Ascending aorta (tissue), 2 donors: ENCODE data around the gene P2RY6. TPM values are rescaled to one million over a fixed set of nuclear protein-coding genes. Genes with fewer than 3 reads are reported as not detected.

ENCODE experiments used
- DNase-seq, 2 donors: peaks; one replicate each; pipeline ENCODE4 v3.0.0-alpha.2; 2019; ENCODE audit warnings: low spot score in 2 of 2
- H3K27ac ChIP-seq, 2 donors: fragments of 200-600 bp; sonication (generic); one replicate each; pipeline ENCODE4 v1.5.1; 2016 to 2017; ENCODE audit warnings: mild to moderate bottlenecking in 1 of 2
- H3K27me3 ChIP-seq: fragments of 200-600 bp; sonication (generic); one replicate; pipeline ENCODE4 v1.5.1; 2017
- H3K36me3 ChIP-seq, 2 donors: fragments of 200-600 bp; sonication (generic); one replicate each; pipeline ENCODE4 v1.5.1; 2016
- H3K4me1 ChIP-seq, 2 donors: fragments of 200-600 bp; sonication (generic); one replicate each; pipeline ENCODE4 v1.5.1; 2016 to 2017; ENCODE audit warnings: mild to moderate bottlenecking in 1 of 2
- H3K4me3 ChIP-seq, 2 donors: fragments of 200-600 bp; sonication (generic); one replicate each; pipeline ENCODE4 v1.5.1; 2016 to 2017; ENCODE audit warnings: mild to moderate bottlenecking in 1 of 2
- H3K9me3 ChIP-seq, 2 donors: fragments of 200-600 bp; sonication (generic); one replicate each; pipeline ENCODE4 v1.5.1; 2016
- CTCF ChIP-seq, 3 experiments: fragments of 200-600 bp in 2 of 3; fragments of 450-650 bp in 1 of 3; sonication (generic) in 2 of 3; IDR thresholded peaks; one replicate each; pipeline ENCODE4 v1.5.1; 2016 to 2019; ENCODE audit warnings: antibody characterized with exemption in 3 of 3, mild to moderate bottlenecking in 1 of 3, moderate library complexity in 1 of 3
- intact Hi-C: fragments of 100-400 bp; cut with DNase I; formaldehyde crosslinking; loops from one replicate; pipeline ENCODE4 v1.15.1; 2023
- total RNA-seq: library from RNA; depleted of rRNA; stranded (reverse); fragments of >200 nt; gene quantifications from one replicate; pipeline ENCODE4 v1.1.0, GENCODE V29; 2016

The P2RY6 gene
- total RNA-seq, 1 donor from 2014 or later = 8.8 TPM

GRCh38 chr11:73290536-73290935, 18.4 kb downstream of the P2RY6 start:
- no peaks in the 10 kb centered on the region for H3K36me3 ChIP-seq
- no peak overlapping the region for H3K27ac ChIP-seq
- TF ChIP-seq CTCF (IDR thresholded peaks at IDR 0.05) = no peak
- intact Hi-C loops = no loop called here
- no peaks in the 10 kb centered on the region for H3K27me3 ChIP-seq
- H3K9me3 ChIP-seq = no peaks in the 10 kb centered on the region
- H3K4me1 ChIP-seq = peaks cover 0 to 15% of the 10 kb centered on the region in 2 donors
- H3K4me3 ChIP-seq = no peak overlapping the region
- no peak for DNase-seq

- no peak for DNase-seq
- Histone ChIP-seq H3K4me3 (no peak overlapping the region), H3K36me3 (no peaks in the 10 kb centered on the region), H3K27ac (no peak overlapping the region), H3K4me1 (peaks cover 0 to 15% of the 10 kb centered on the region in 2 donors), H3K9me3 (no peaks in the 10 kb centered on the region), H3K27me3 (no peaks in the 10 kb centered on the region)
- intact Hi-C loops = no loop called here
- TF ChIP-seq CTCF (IDR thresholded peaks at IDR 0.05) = no peak
Observed at GRCh38 chr11:73291196-73291595, 19.1 kb downstream of the P2RY6 start.

- TF ChIP-seq CTCF (IDR thresholded peaks at IDR 0.05) = no peak
- H3K36me3 ChIP-seq = no peaks in the 10 kb centered on the region
- no peak overlapping the region for H3K4me3 ChIP-seq
- H3K27ac ChIP-seq = no peak overlapping the region
- H3K4me1 ChIP-seq = peaks cover 0 to 15% of the 10 kb centered on the region in 2 donors
- intact Hi-C loops = no loop called here
- H3K27me3 ChIP-seq = no peaks in the 10 kb centered on the region
- no peak for DNase-seq
- H3K9me3 ChIP-seq = no peaks in the 10 kb centered on the region
Observed at GRCh38 chr11:73291781-73292524, 19.8 kb downstream of the P2RY6 start.

GRCh38 chr11:73292525-73292894, 20.4 kb downstream of the P2RY6 start:
- Histone ChIP-seq H3K4me3 (no peak overlapping the region), H3K4me1 (peaks cover 0 to 15% of the 10 kb centered on the region in 2 donors), H3K9me3 (no peaks in the 10 kb centered on the region), H3K27me3 (no peaks in the 10 kb centered on the region), H3K36me3 (no peaks in the 10 kb centered on the region), H3K27ac (no peak overlapping the region)
- DNase-seq = no peak
- intact Hi-C loops = no loop called here
- no peak for TF ChIP-seq CTCF (IDR thresholded peaks at IDR 0.05)

GRCh38 chr11:73293356-73293936, 21.3 kb downstream of the P2RY6 start:
- H3K9me3 ChIP-seq = no peaks in the 10 kb centered on the region
- H3K36me3 ChIP-seq = no peaks in the 10 kb centered on the region
- intact Hi-C loops = no loop called here
- no peak for DNase-seq
- no peak overlapping the region for H3K27ac ChIP-seq
- no peaks in the 10 kb centered on the region for H3K27me3 ChIP-seq
- no peak overlapping the region for H3K4me3 ChIP-seq
- no peak for TF ChIP-seq CTCF (IDR thresholded peaks at IDR 0.05)
- peaks cover 0 to 14% of the 10 kb centered on the region in 2 donors for H3K4me1 ChIP-seq
